K562 (cell line): ENCODE data around the gene NEDD4L. TPM values are rescaled to one million over a fixed set of nuclear protein-coding genes. Genes with fewer than 3 reads are reported as not detected.

ENCODE experiments used
- ATAC-seq: fragments of 200-7000 bp; cut with Tn5 transposase; 3 replicates; pipeline ENCODE4 v1.9.1; 2020; ENCODE audit warnings: moderate library complexity
- BruUV-seq: library from RNA; stranded (reverse); fragments of 400-500 nt; replicated peaks from 2 replicates; lab custom pipeline; 2021; lab: Mats Ljungman, UMichigan
- CTCF ChIA-PET: fragments of 300-600 bp; formaldehyde crosslinking; extraction: SDS; loops from one replicate; lab custom pipeline; 2021; ENCODE audit warnings: low intra/inter-chr PET ratio; lab: Yijun Ruan, JAX
- POLR2A ChIA-PET: fragments of 300-600, 350-650 bp; sonication (Branson Sonifier 250); formaldehyde crosslinking; extraction: SDS; loops from one replicate; lab custom pipeline; 2021; ENCODE audit warnings: antibody characterized with exemption, inconsistent platforms; lab: Yijun Ruan, JAX
- DNase-seq, 4 experiments: peaks; one replicate each; pipeline versions ENCODE4 v3.0.0 to v3.0.0-alpha.2; 2011 to 2018; ENCODE audit warnings: low spot score in 3 of 4, mixed read lengths in 3 of 4; ENCODE audit errors: extremely low read depth in 1 of 4
- FAIRE-seq: peaks from 2 replicates; lab custom pipeline; 2011; peaks lifted over from hg19 to GRCh38; lab: Jason Lieb, UNC
- H2AFZ ChIP-seq: 2 replicates; pipeline ENCODE4 v1.6.0; 2011; ENCODE audit warnings: low read depth, low read length, control low read depth, inconsistent platforms
- H3K27ac ChIP-seq: fragments of 200-600 bp; 3 replicates; pipeline ENCODE4 v1.8.0; 2011; ENCODE audit warnings: low read depth, mild to moderate bottlenecking, control low read depth, inconsistent platforms, low read length, moderate library complexity, mixed read lengths; ENCODE audit errors: extremely low read depth
- H3K27me3 ChIP-seq, 2 experiments: fragments of 300-600 bp in 1 of 2; 2 replicates in 1 of 2; 3 replicates in 1 of 2; pipeline versions ENCODE4 v1.6.0 to v1.8.0; 2011; ENCODE audit warnings: inconsistent platforms in 2 of 2, low read length in 2 of 2, mild to moderate bottlenecking in 1 of 2, mixed read lengths in 1 of 2, moderate library complexity in 1 of 2; ENCODE audit not compliant: control insufficient read depth in 2 of 2, insufficient read depth in 2 of 2
- H3K36me3 ChIP-seq: fragments of 300-600 bp; 3 replicates; pipeline ENCODE4 v1.8.0; 2011; ENCODE audit warnings: mild to moderate bottlenecking, low read length, inconsistent platforms; ENCODE audit not compliant: control insufficient read depth, insufficient read depth
- H3K4me1 ChIP-seq, 2 experiments: fragments of 200-600 bp in 1 of 2; replicated peaks in 1 of 2; 2 replicates in 1 of 2; 3 replicates in 1 of 2; pipeline versions ENCODE4 v1.5.1 to v1.8.0; 2011; ENCODE audit warnings: inconsistent platforms in 2 of 2, low read length in 2 of 2, mild to moderate bottlenecking in 1 of 2, mixed read lengths in 1 of 2, moderate library complexity in 1 of 2; ENCODE audit not compliant: control insufficient read depth in 2 of 2, insufficient read depth in 2 of 2
- H3K4me2 ChIP-seq: 2 replicates; pipeline ENCODE4 v1.6.1; 2011; ENCODE audit warnings: low read length, control low read depth, inconsistent platforms, mixed read lengths; ENCODE audit not compliant: insufficient read depth
- H3K4me3 ChIP-seq: fragments of 200-600 bp; sonication (generic), shearing (Covaris generic); 2 replicates; pipeline ENCODE4 v1.5.1; 2016; ENCODE audit warnings: control low read depth, inconsistent platforms
- H3K79me2 ChIP-seq: fragments of 200-600 bp; 3 replicates; pipeline ENCODE4 v1.8.0; 2011; ENCODE audit warnings: low read length, inconsistent platforms; ENCODE audit not compliant: control insufficient read depth, insufficient read depth
- H3K9ac ChIP-seq, 2 experiments: 2 replicates each; pipeline versions ENCODE4 v1.6.0 to v1.6.1; 2011; ENCODE audit warnings: low read depth in 2 of 2, low read length in 2 of 2, control low read depth in 1 of 2, inconsistent platforms in 1 of 2, mild to moderate bottlenecking in 1 of 2, mixed read lengths in 1 of 2; ENCODE audit not compliant: insufficient read depth in 1 of 2
- H3K9me1 ChIP-seq: one replicate; pipeline ENCODE4 v1.6.0; 2011; ENCODE audit warnings: inconsistent platforms, mild to moderate bottlenecking, low read length, moderate library complexity; ENCODE audit not compliant: control insufficient read depth, insufficient read depth
- H3K9me3 ChIP-seq: replicated peaks from 2 replicates; pipeline ENCODE4 v1.5.1; 2011; ENCODE audit warnings: low read depth, low read length, inconsistent platforms; ENCODE audit not compliant: control insufficient read depth, insufficient read depth
- H4K20me1 ChIP-seq: replicated peaks from 2 replicates; pipeline ENCODE4 v1.6.1; 2011; ENCODE audit warnings: low read length, inconsistent platforms, mixed read lengths; ENCODE audit not compliant: control insufficient read depth, insufficient read depth
- NFE2L1 ChIP-seq: fragments of 450-650 bp; IDR thresholded peaks from 2 replicates; pipeline ENCODE4 v1.6.1; 2016; ENCODE audit warnings: missing genetic modification characterization, low read depth, mild to moderate bottlenecking, missing compliant biosample characterization, moderate library complexity, borderline replicate concordance
- NR1H2 ChIP-seq: sonication (generic); formaldehyde crosslinking; IDR thresholded peaks from 2 replicates; pipeline ENCODE4 v1.4.0; 2020; ENCODE audit warnings: mild to moderate bottlenecking, missing genetic modification reagents
- RUNX1 ChIP-seq: sonication (generic); IDR thresholded peaks from 2 replicates; pipeline ENCODE4 v1.6.1; 2016; ENCODE audit warnings: antibody characterized with exemption, low read depth
- ZFP1 ChIP-seq: fragments of 450-650 bp; formaldehyde crosslinking; IDR thresholded peaks from 2 replicates; pipeline ENCODE4 v1.4.0; 2020; ENCODE audit warnings: mild to moderate bottlenecking, mixed read lengths
- ZNF274 ChIP-seq: IDR thresholded peaks from 2 replicates; pipeline ENCODE4 v1.6.1; 2011; ENCODE audit warnings: low read depth, mild to moderate bottlenecking, low read length, moderate library complexity, borderline replicate concordance
- ZNF584 ChIP-seq: fragments of 200-800 bp; sonication (Bioruptor generic); IDR thresholded peaks from 2 replicates; pipeline ENCODE4 v1.6.1; 2016; ENCODE audit warnings: low read depth, mild to moderate bottlenecking, missing genetic modification characterization, missing compliant biosample characterization
- WGBS: fragments of 100-300 bp; shearing (Covaris generic); methylation state at CpG from one replicate; pipeline ENCODE4 v1.1.6; 2016; ENCODE audit warnings: low coverage, mixed read lengths; ENCODE audit not compliant: insufficient coverage; ENCODE audit errors: missing lambda C conversion rate; 5-methylcytosine and 5-hydroxymethylcytosine counted together
- in situ Hi-C: fragments of 300-500 bp; cut with MboI; formaldehyde crosslinking; loops from 4 replicates; pipeline ENCODE4 v1.15.0; 2018; ENCODE audit warnings: inconsistent platforms, mixed read lengths
- intact Hi-C: fragments of 100-400 bp; cut with micrococcal nuclease; formaldehyde crosslinking; loops from 2 replicates; pipeline ENCODE4 v1.14.2; 2022
- polyA plus RNA-seq, 8 experiments: library from polyadenylated mRNA; depleted of rRNA in 4 of 8; stranded (reverse) in 5 of 8; unstranded in 3 of 8; fragments of >200 nt; fragmentation: Nextera tagmentation in 2 of 8; fragmentation: Illumina TruSeq in 1 of 8; extraction: Ambion mirVana in 2 of 8; extraction: Trizol in 1 of 8; gene quantifications; 2 replicates each; pipeline versions ENCODE4 v1.2.1 to v1.2.3, GENCODE V29; 2011 to 2014; ENCODE audit warnings: inconsistent platforms in 1 of 8, missing spikeins in 1 of 8
- total RNA-seq, 7 experiments: library from RNA; depleted of rRNA in 6 of 7; stranded (reverse); fragments of >200 nt in 6 of 7; fragmentation: Illumina TruSeq in 2 of 7; extraction: Trizol in 2 of 7; gene quantifications; 2 replicates each; pipeline versions ENCODE4 v1.2.1 to v1.2.3, GENCODE V29; 2011 to 2021; ENCODE audit warnings: low replicate concordance in 1 of 7

Gene NEDD4L
- total and polyA plus RNA-seq, 9 of the 15 experiments (the other 6 are each of a cell fraction or from before 2014, with no cell fraction given) = 8.1 to 33.4 (median 19.9) TPM

DNA sequence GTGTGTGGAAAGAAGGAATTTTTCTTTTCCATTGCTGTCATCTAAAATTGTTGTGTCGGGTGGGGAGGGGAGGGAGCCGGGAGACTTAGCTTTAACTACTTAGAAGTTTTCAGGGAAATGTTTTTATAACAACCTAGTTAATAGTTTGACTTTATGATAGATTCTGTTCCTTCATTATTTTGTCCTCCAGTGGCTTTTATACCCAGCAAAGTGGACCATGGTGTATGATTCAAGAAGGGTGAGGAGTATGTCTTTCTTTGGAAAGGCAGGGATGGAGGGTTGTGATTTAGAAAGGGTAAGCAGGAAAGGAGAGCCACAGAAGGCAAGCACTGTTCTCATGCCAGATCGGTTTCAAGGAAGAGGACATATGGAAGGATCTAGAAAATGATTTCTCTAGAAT, 261.8 kb downstream of the NEDD4L start:
- Histone ChIP-seq H3K9me3 (peaks cover 3% of the 10 kb centered on the region; the same call in 1 of the 2 replicates), H3K79me2 (no peaks in the 10 kb centered on the region; the same call in 2 of the 3 replicates), H3K36me3 (no peaks in the 10 kb centered on the region), H4K20me1 (peaks cover 5% of the 10 kb centered on the region; the same call in 1 of the 2 replicates), H3K27ac (no peak overlapping the region), H3K9me1 (no peaks in the 10 kb centered on the region), H3K4me3 (no peak overlapping the region), H3K4me2 (no peak overlapping the region), H3K9ac (no peak overlapping the region), H3K27me3 (no peaks in the 10 kb centered on the region), H2AFZ (no peak overlapping the region), H3K4me1 (no peaks in the 10 kb centered on the region; a peak in 1 of 5 replicates)
- ChIA-PET POLR2A (interaction anchor here (0.5 kb wide), 1 partner anchor 722 kb away, joined by 3 read pairs; no protein-coding TSS in a partner anchor), CTCF (no interaction called here)
- no peak for FAIRE-seq
- in situ Hi-C loops = no loop called here
- no TSS peak for BruUV-seq
- intact Hi-C loops = no loop called here
- no peak for DNase-seq
- no peak for TF ChIP-seq RUNX1
- TF ChIP-seq ZFP1 = peak; percentile 84
- WGBS = 37% methylated on average over 3 of the region's 3 CpGs
- no peak for ATAC-seq

DNA sequence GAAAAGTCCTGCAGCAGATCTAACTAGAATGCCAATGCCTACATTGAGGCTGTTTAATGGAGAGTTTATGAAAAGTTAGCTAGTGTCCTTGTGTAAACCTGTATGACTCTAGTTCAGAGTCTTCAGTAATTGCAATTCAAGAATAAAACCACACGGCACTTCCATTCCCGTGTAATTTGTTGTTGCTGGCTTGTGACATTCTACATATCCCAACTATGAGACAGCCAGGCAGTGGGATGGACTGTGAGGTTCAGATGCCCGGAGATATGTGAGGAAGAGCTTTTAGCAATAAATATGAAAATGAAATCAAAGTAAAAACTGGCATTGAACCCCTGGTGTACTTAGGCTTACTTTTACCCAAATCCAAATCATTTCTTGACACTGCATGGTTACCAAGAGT, 263.4 kb downstream of the NEDD4L start:
- TF ChIP-seq ZNF274 = no peak
- TF ChIP-seq NFE2L1 (tag) = no peak
- no peak for TF ChIP-seq NR1H2 (CRISPR knock-in tag)
- TF ChIP-seq ZNF584 = no peak
- WGBS = 39% methylated on average over 3 of the region's 3 CpGs
- no peaks in the 10 kb centered on the region; the same call in 2 of the 3 replicates for H3K79me2 ChIP-seq
- H2AFZ ChIP-seq = no peak overlapping the region
- no peak overlapping the region for H3K4me2 ChIP-seq
- no peak overlapping the region for H3K4me3 ChIP-seq
- no peaks in the 10 kb centered on the region for H3K27me3 ChIP-seq
- H3K9ac ChIP-seq = no peak overlapping the region
- H3K4me1 ChIP-seq = no peaks in the 10 kb centered on the region; a peak in 1 of 5 replicates
- no TSS peak for BruUV-seq
- DNase-seq = no peak
- no peaks in the 10 kb centered on the region for H3K9me1 ChIP-seq
- no peak for ATAC-seq
- peaks cover 3% of the 10 kb centered on the region; the same call in 1 of the 2 replicates for H3K9me3 ChIP-seq
- CTCF ChIA-PET = no interaction called here
- intact Hi-C loops (no loop called here), in situ Hi-C loops (no loop called here)
- no peaks in the 10 kb centered on the region for H3K36me3 ChIP-seq
- no peak overlapping the region for H3K27ac ChIP-seq
- H4K20me1 ChIP-seq = peaks cover 5% of the 10 kb centered on the region; the same call in 1 of the 2 replicates
- POLR2A ChIA-PET = no interaction called here
- FAIRE-seq = no peak
